HG02970 (cell line): Measurements from ENCODE around the gene SCUBE3.

Experiments
- ATAC-seq: cut with Tn5 transposase; IDR thresholded peaks from one replicate; pipeline ENCODE4 v1.9.1; 2021; ENCODE audit warnings: mild to moderate bottlenecking, moderate library complexity, moderate number of reproducible peaks; ENCODE audit not compliant: unreplicated experiment, low FRiP score

The SCUBE3 gene

DNA sequence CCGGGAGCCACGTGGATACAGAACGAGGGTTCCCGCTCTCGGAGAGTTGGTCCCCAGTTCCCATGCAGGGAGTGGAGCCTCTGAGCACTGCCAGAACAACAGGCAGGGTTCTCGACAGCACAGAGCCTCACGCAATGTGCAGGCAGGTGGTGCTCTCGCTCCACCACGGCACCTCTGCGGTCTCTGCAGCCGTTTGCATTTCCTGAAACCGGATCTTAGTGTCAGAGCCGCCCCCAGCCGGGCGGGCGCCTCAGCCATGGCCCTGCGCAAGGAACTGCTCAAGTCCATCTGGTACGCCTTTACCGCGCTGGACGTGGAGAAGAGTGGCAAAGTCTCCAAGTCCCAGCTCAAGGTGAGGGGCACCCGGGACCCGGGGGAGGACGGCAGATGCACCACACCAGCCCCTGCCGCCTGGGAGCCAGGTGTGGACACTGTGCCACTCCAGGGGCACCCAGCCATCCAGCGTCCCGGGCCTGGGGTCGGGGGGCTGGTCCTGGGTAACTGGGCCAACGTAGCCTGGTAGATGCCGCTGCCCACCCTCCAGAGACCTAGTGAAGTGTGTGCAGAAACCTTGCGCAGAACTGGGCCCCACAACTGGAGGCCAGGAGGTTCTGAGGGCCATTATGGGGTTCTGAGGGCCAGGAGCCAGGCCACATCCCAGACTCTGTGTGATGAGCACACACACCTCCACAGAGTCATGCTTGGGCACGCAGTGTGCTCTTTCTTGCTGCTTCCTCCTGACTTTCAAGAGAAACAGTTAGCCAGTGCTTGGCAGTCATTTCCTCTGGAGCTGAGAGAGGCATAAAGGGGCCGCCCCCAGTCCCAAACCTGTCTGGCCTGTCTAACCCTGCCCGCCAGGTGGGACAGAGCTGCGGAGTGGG, 84.1 kb downstream of the SCUBE3 start, which contains the start of gene DEF6:
Gene DEF6 (plus strand): TSS at position 218 of the 881 bp plus-strand sequence. CDS start 39 bp downstream, at position 257.
- ATAC-seq = peak; percentile 62

- no peak for ATAC-seq
Measured at GRCh38 chr6:35298625-35299140, 84.9 kb downstream of the SCUBE3 start.

DNA sequence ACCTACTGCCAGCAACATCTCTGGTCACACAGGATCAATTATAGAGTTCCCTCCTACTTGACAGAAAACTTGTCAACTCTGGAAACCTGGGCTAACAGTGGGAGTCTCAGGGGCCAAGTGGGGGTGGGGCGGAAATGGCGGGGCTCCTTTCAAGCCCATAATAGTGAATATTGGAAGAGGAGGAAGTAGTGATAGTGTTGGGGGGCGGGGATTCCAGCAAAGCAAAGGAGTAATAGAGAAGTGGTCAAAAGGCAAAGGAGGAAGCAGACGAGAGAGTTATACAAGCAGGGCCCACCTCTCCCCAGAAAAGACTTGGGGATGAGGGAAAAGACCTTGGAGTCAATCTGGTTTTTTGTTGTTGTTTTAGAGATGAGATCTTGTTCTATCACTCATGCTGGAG, 85.9 kb downstream of the SCUBE3 start:
- ATAC-seq = no peak

GRCh38 chr6:35300848-35301247, 87.1 kb downstream of the SCUBE3 start:
- ATAC-seq = no peak
